Activated gamma-delta T cell (primary cell): ENCODE measurements around the gene TMC8.
A peak's percentile ranks its signal among the peaks of the same experiment; 100 is the strongest.
"Not testable (repeated sequence)": the region's sequence is repeated elsewhere in the genome, so short reads cannot be mapped to it uniquely, and the experiment has no call there.

Experiments used
- DNase-seq: peaks from one replicate; lab custom pipeline; 2025; lab: John Stamatoyannopoulos, UW

The TMC8 gene

DNA sequence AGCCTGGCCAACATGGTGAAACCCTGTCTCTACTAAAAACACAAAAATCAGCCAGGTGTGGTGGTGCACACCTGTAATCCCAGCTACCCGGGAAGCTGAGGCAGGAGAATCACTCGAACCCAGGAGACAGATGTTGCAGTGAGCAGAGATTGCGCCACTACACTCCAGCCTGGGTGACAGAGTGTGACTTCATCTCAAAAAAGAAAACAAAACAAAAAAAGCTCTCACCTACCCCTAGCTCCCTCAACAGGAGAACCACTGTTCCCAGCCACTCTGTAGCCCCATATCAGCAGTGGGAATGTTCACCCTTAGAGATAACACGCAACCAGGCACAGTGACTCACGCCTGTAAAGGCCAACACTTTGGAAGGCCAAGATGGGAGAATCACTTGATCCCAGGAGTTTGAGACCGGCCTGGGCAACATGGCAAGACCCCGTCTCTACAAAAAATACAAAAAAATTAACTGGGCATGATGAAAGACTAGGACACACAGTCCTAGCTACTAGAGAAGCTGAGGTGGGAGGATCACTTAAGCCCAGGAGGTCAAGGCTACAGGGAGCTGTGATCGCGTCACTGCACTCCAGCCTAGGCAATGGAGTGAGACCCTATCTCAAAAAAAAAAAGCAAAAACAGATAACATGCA, 5.4 kb downstream of the TMC8 start:
- no peak for DNase-seq

- DNase-seq: no peak
Observed at GRCh38 chr17:78137392-78138203, 7.0 kb downstream of the TMC8 start.

GRCh38 chr17:78138204-78139060, 7.9 kb downstream of the TMC8 start:
- DNase-seq: no peak

GRCh38 chr17:78139861-78140168, 9.2 kb downstream of the TMC8 start:
- not testable (repeated sequence) for DNase-seq

- DNase-seq: peak; percentile 79
Observed at GRCh38 chr17:78140169-78141051, 9.8 kb downstream of the TMC8 start.

DNA sequence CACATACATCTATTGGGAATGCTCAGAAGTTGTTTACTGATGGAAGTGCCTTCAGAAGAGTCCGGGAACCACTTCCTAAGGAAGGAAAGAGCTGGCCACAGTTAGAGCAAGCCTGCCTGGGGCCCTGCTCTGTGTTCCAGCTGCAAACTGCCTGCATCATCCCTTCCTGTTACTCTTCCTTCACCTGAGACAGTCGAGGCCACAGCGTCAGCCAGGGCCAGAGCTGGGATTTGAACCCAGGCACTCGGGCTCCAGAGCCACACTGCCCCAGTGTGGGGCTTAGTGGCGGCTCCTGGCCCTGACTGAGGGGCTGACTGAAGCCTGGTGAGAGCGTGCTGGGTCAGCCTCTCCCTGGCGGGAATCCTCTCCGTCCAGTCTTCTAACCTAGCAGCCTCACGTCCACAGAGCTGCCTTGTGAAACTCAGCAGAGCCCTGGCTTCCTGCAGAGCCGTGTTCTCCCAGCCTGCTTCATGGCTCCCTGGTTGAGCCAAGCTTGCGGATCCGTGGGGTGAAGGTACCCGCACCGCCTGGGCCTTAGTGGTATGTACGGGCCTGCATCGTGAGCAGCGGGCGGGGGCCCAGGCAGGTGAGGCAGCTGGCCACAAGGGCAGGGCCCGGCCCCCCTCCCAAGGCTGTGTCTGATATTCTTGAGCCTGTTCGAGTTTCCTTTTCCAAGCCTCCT, 11.0 kb downstream of the TMC8 start:
- DNase-seq: no peak

- DNase-seq: no peak
Observed at GRCh38 chr17:78142119-78142861, 11.7 kb downstream of the TMC8 start.

DNA sequence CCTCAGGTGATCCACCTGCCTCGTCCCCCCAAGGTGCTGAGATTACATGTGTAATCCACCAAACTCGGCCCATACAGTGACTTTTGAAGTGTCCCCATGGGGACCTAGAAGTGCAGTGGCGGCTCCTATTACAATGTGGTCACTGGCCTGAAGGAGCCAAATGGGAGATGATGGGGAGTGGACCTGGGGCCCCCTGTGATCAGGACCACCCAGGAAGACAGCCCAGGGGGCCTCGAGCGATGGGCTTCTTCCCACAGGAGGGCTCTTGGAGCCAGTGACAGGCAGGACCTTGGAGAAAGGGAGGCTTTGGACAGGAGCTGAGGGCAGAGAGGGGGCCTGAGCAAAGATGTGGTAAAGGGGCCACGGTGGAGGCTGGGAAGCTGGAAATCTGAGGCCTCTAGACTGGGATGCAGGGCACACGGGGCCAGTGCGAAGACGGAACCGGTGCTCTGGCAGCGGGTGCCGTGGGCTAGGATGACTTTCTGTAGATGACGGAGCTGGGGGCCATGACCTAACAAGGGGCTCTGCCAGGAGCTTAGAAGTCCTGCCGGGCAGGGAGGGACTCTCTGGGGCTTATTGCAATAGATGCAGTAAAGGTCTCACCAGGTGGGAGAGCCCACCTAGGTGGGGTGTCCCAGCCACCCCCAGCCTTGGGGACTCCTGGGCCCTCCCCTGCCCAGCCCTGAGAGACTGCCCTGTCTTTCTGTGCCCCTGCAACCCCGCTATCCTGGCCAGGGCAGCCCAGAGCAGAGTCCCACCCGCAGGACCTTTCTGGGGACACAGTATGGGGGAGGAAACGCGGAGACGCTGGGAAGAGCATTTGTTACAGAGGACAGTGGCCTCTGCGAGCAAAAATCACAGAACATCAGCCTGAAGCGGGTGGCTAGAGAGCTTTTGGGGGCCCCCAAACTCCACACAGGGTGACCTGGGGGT, 12.9 kb downstream of the TMC8 start:
- no peak for DNase-seq

DNA sequence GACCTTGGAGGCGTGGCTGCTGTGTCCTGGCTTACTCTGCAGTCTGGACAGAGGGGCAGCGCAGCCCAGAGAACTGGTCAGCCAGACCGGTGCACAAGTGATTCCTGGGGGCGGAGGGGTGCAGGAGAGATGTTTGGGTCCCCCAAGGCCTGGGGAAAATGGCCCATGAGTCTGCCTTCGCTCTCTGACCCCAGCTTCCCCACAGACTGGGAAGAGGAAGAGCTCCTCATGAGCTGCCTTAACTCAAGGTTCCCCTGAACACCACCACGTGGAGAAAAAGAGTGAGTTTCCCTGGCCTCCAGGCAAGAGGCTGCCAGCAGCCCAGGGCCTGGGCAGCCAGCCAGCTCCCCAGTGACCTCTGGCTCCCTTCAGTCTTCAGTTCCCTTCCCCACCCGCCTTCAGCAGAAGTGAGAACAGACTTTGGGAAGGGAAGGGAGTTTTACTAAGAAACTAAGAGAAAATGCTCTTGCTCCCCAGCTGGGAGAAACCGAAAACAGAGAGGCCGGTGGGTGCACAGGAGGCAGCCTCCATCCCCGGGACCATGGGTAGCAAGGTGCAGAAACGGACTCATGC, 13.7 kb downstream of the TMC8 start:
- DNase-seq: no peak

DNA sequence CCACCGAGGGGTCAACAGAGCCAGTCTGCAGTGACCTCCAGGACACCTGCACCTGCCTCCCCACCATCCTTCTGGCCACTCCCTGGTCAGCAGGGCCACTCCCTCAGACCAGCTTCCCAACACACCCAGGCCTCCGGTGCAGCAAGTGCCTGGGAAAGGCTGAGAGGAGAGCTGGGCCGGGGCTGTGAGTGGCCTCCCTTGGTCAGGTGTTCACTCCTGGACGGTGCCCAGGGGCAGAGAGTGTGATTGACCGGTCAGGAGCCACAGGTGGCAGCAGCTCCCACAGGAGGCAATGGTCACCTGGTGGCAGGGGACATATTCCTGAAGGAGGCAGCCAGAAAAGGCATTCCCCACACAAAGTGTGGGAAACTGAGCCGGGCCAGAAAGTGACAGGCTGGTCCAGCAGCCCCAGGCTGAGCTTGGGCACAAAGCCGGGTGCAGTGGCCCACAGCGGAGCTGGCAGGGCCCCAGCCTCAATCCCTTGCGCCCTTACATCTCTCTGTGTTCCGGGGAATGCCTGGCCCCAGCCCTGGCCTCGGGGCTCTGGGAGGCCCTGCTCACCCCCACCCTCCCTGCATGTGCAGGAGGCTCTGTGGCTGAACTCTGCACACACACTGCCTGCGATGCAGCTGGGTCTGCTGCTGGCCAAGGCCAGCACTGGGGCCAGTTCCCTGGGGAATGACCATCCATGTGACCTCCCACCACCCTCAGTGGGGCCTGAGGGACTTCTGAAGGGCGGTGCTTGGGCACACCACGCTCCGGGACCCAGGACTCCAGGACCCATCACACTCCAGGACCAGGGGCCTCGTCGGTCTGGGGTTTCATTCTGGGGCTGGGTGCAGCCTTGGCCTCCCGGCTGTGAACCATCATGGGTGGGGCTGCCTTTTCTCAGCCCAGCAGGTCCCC, 14.4 kb downstream of the TMC8 start:
- DNase-seq: no peak

GRCh38 chr17:78146471-78146869, 15.9 kb downstream of the TMC8 start:
- DNase-seq: no peak

DNA sequence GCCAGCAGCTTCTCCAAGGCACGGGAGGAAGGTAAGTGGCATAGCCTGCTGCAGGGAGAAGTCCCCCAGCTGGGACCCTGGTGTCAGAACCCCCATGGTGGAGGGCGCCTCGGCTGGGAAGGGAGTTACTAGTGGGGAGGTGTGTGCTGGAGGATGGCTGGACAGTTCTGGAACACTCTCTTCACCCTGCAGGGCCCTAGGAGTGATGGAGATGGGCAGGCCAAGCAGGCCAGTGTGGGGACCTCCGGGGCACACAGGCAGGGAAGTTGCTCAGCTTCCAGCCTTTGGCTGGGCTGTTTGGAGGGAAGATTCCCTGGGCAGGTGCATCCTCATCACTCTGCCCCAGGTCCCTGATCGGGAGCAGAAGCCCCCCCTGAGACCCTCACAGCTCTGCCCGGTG, 16.3 kb downstream of the TMC8 start:
- no peak for DNase-seq

DNA sequence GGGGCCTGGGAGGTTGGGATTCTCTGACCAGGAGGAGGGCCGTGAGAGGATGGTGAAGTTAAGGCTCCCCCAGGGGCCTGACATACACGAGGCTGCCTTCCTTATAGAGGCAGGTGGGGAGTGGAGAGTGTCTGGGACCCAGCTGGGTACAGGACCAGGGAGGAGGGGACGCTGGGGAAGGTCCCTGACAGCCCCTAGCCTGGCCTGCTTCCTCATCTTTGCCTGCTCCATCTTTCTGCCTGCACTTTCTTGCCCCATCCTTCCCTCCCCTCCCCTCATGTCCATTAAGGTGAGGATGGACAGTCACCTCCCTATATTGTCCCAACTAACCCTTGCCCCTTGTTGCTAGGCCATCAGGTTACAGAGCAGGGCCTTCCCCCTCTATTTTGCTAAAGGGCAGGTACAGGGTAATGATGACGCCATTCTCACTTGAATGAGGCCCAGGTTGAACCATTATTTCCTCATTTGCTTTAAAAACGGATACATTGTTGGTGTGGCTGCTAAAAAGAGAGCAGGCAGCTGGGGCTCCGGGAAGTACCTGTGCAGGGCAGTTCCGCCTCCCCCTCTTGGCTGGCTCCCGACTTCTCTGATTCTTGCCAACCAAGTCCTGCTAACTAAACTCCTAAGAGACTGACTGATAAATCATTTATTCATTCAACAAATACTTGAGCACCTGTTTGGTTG, 16.9 kb downstream of the TMC8 start:
- no peak for DNase-seq

DNA sequence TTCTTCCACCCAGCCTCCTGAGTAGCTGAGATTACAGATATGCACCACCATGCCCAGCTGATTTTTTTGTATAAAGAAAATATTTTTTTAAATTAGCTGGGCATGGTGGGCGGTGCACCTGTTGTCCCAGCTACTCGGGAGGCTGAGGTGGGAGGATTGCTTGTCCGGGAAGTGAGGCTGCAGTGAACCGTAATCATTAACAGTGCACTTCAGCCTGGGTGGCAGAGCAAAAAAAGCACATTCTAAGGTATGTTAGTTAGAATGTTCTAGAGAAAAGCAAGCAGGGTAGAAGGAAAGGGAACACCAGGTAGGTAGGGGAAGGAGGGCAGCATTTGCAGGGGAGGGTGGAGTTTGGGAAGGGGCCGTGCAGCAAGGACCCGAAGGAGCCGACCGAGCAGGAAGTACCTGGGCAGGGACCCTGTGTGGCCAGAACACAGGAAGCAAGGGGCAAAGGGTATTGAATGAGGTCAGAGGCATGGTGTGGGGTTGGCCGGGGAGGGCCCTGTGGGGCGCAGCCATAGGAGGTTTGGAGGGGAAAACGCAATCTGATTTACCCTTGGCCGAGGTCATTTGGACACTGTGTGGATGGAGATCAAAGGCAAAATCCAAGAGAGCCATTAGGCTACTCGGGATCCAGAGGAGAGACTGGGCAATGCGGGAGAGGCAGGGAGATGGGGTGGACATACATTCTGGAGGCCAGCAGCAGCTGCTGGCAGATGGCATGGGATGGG, 17.9 kb downstream of the TMC8 start:
- DNase-seq: no peak

GRCh38 chr17:78151514-78152008, 21.0 kb downstream of the TMC8 start:
- DNase-seq: no peak
